HepG2 (cell line): ENCODE measurements around the gene CDRT4. TPM values are rescaled to one million over a fixed set of nuclear protein-coding genes. Genes with fewer than 3 reads are reported as not detected.

Source experiments
- BORCS8-MEF2B ChIP-seq: sonication (generic); formaldehyde crosslinking; IDR thresholded peaks from 2 replicates; pipeline ENCODE4 v1.8.0; 2022; ENCODE audit warnings: mild to moderate bottlenecking, missing genetic modification reagents
- EEA1 ChIP-seq: sonication (generic); formaldehyde crosslinking; IDR thresholded peaks from 2 replicates; pipeline ENCODE4 v1.5.1; 2020; ENCODE audit warnings: mild to moderate bottlenecking, missing genetic modification reagents, borderline replicate concordance
- HINFP ChIP-seq: sonication (generic); formaldehyde crosslinking; IDR thresholded peaks from 2 replicates; pipeline ENCODE4 v1.4.0; 2020; ENCODE audit warnings: low read depth, mild to moderate bottlenecking, missing genetic modification reagents
- SKIL ChIP-seq: sonication (generic); formaldehyde crosslinking; IDR thresholded peaks from 2 replicates; pipeline ENCODE4 v1.8.0; 2022; ENCODE audit warnings: missing genetic modification reagents, mild to moderate bottlenecking, moderate library complexity, borderline replicate concordance
- SOX5 ChIP-seq: IDR thresholded peaks from 2 replicates; pipeline ENCODE4 v1.6.1; 2016; ENCODE audit warnings: borderline replicate concordance
- THRA ChIP-seq: sonication (generic); formaldehyde crosslinking; IDR thresholded peaks from 2 replicates; pipeline ENCODE4 v1.4.0; 2020; ENCODE audit warnings: missing genetic modification reagents, borderline replicate concordance
- ZNF292 ChIP-seq: sonication (generic); formaldehyde crosslinking; IDR thresholded peaks from 2 replicates; pipeline ENCODE4 v1.8.1; 2022; ENCODE audit warnings: mild to moderate bottlenecking, low read depth, missing genetic modification reagents, borderline replicate concordance
- ZNF546 ChIP-seq: sonication (generic); formaldehyde crosslinking; conservative IDR thresholded peaks from 2 replicates; pipeline ENCODE4 v1.8.1; 2023; ENCODE audit warnings: mild to moderate bottlenecking, missing genetic modification reagents
- ZNF567 ChIP-seq: sonication (generic); formaldehyde crosslinking; IDR thresholded peaks from 2 replicates; pipeline ENCODE4 v1.8.1; 2023; ENCODE audit warnings: mild to moderate bottlenecking, missing genetic modification reagents, borderline replicate concordance
- ZSCAN21 ChIP-seq: sonication (generic); formaldehyde crosslinking; IDR thresholded peaks from 2 replicates; pipeline ENCODE4 v1.8.0; 2022; ENCODE audit warnings: mild to moderate bottlenecking, missing genetic modification reagents, moderate library complexity, borderline replicate concordance
- ZSCAN9 ChIP-seq: IDR thresholded peaks from 2 replicates; pipeline ENCODE4 v1.6.1; 2016; ENCODE audit warnings: borderline replicate concordance
- polyA plus RNA-seq, 8 experiments: library from polyadenylated mRNA; depleted of rRNA in 3 of 8; stranded (reverse) in 7 of 8; unstranded in 1 of 8; fragments of >200 nt; fragmentation: Illumina TruSeq in 4 of 8; extraction: Trizol in 4 of 8; gene quantifications; 2 replicates each; pipeline versions ENCODE4 v1.2.1 to v1.2.3, GENCODE V29; 2011 to 2016; ENCODE audit warnings: low read depth in 4 of 8, missing spikeins in 1 of 8, mixed read lengths in 1 of 8; ENCODE audit not compliant: insufficient read depth in 1 of 8
- total RNA-seq, 5 experiments: library from RNA; depleted of rRNA; stranded (reverse); fragments of >200 nt; fragmentation: Illumina TruSeq; extraction: Trizol; gene quantifications; 2 replicates each; pipeline ENCODE4 v1.2.3, GENCODE V29; 2016; ENCODE audit warnings: low read depth in 1 of 5
- TF ChIP-seq, protein P1 (sequence below): sonication (generic); formaldehyde crosslinking; IDR thresholded peaks from 2 replicates; pipeline ENCODE4 v1.4.0; 2020; ENCODE audit warnings: mild to moderate bottlenecking, missing genetic modification reagents

The CDRT4 gene
- total and polyA plus RNA-seq, 2 of the 13 experiments (the other 11 are each of a cell fraction or from before 2014, with no cell fraction given), result 5.8 to 12.1 TPM

DNA sequence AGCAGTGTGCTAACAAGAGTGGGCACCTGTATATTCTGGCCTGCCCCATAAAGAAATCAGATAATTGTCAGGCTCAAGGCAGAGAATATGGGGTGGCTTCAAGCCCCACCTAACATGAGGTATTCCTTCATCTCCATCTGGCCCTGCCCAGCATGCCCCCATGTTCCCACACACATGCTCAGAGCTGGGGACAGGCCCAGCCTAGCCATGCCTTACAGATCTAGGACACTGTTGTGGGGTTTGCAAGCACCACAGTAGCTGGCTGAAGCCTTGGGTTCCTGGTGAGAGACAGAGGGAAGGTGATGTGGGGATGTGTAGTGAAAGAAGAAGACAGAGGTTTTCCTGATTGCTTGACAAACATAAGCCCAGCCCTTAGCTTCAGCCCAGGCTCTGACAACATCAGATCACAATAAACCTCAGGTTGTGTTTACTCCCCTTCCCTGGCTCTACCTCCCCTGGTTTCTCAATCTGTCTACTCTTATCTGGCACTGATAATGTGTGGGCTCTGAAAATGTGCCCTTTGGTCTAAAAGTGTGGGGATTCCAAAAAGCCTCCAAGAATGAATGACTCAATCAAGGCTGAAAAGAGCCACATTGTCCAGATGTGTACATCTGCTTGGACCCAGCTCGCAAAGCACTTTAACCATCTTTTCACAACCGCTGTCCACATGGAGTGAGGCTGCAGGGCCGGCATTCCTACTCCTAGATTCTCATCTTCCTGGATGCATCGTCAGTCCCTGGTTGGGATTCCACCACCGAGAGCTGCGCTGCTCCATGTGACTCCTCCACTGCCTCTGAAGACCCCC, 34.4 kb downstream of the CDRT4 start (continued):
- TF ChIP-seq ZNF567 (CRISPR knock-in tag) (no peak), EEA1 (no peak), ZNF292 (CRISPR knock-in tag) (peak; percentile 19; the same call in 1 of the 2 replicates), THRA (CRISPR knock-in tag) (0 out of 2 replicates have a peak, but pooled peaks have one; percentile 14), ZSCAN21 (no peak), ZSCAN9 (CRISPR knock-in tag) (0 out of 2 replicates have a peak, but pooled peaks have one; percentile 32), HINFP (CRISPR knock-in tag) (0 out of 2 replicates have a peak, but pooled peaks have one; percentile 45), SOX5 (CRISPR knock-in tag) (peak; percentile 70; the same call in 1 of the 2 replicates), SKIL (peak; percentile 38; the same call in 1 of the 2 replicates), BORCS8-MEF2B (CRISPR knock-in tag) (no peak), ZNF546 (CRISPR knock-in tag) (no peak)
- TF ChIP-seq, protein P1, sequence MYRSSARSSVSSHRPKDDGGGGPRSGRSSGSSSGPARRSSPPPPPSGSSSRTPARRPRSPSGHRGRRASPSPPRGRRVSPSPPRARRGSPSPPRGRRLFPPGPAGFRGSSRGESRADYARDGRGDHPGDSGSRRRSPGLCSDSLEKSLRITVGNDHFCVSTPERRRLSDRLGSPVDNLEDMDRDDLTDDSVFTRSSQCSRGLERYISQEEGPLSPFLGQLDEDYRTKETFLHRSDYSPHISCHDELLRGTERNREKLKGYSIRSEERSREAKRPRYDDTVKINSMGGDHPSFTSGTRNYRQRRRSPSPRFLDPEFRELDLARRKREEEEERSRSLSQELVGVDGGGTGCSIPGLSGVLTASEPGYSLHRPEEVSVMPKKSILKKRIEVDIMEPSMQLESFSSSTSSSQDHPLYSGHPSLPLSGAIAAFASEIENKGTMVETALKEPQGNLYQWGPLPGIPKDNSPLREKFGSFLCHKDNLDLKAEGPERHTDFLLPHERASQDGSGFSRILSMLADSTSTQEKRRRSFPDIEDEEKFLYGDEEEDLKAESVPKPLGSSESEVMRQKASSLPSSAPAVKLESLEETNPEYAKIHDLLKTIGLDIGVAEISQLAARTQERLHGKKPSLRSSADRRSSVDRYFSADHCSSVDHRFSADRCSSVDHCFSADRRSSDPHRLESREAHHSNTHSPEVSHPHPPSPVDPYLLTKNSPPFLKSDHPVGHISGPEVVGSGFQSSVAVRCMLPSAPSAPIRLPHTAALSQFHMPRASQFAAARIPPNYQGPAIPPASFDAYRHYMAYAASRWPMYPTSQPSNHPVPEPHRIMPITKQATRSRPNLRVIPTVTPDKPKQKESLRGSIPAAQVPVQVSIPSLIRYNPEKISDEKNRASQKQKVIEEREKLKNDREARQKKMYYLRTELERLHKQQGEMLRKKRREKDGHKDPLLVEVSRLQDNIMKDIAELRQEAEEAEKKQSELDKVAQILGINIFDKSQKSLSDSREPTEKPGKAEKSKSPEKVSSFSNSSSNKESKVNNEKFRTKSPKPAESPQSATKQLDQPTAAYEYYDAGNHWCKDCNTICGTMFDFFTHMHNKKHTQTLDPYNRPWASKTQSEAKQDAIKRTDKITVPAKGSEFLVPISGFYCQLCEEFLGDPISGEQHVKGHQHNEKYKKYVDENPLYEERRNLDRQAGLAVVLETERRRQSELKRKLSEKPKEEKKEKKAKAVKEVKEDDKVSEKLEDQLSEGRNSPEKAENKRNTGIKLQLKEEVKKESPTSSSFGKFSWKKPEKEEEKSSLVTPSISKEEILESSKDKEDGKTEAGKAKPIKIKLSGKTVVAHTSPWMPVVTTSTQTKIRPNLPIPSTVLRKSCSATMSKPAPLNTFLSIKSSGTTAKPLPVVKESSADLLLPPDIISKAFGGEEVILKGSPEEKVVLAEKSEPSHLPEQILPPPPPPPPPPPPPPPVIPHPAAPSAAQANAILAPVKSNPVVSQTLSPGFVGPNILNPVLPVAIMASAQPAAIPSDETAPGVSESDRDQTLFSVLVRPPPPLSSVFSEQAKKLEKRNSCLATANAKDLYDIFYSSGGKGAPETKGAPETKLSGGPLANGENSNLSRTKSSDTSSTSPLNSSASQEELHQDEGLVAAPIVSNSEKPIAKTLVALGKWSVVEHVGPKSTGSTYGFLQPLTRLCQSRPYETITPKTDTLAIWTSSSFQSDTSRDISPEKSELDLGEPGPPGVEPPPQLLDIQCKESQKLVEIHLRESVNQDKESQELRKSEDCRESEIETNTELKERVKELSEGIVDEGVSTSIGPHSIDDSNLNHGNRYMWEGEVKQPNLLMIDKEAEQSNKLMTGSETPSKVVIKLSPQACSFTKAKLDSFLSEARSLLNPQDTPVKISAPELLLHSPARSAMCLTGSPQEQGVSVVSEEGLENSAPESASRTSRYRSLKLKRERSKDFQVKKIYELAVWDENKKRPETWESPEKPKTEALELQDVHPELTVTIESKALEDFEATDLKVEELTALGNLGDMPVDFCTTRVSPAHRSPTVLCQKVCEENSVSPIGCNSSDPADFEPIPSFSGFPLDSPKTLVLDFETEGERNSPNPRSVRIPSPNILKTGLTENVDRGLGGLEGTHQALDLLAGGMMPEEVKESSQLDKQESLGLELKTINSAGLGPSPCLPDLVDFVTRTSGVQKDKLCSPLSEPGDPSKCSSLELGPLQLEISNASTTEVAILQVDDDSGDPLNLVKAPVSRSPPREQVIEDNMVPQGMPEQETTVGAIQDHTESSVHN (CRISPR knock-in tag), result no peak
